HG03460 (cell line): ENCODE data around the gene IFIH1.

ENCODE experiments used
- ATAC-seq: cut with Tn5 transposase; IDR thresholded peaks from one replicate; pipeline ENCODE4 v1.9.1; 2021; ENCODE audit not compliant: unreplicated experiment

IFIH1 gene

GRCh38 chr2:162258686-162259085 is 59.8 kb downstream of the IFIH1 start:
- no peak for ATAC-seq

- ATAC-seq, result no peak
Measured at GRCh38 chr2:162258169-162258568, 60.3 kb downstream of the IFIH1 start.

- no peak for ATAC-seq
Measured at GRCh38 chr2:162257425-162257824, 61.1 kb downstream of the IFIH1 start.

GRCh38 chr2:162256591-162256991 is 61.9 kb downstream of the IFIH1 start:
- no peak for ATAC-seq

GRCh38 chr2:162254236-162254871 is 64.1 kb downstream of the IFIH1 start:
- no peak for ATAC-seq

- no peak for ATAC-seq
Measured at GRCh38 chr2:162253435-162253834, 65.0 kb downstream of the IFIH1 start.

GRCh38 chr2:162252153-162252552 is 66.3 kb downstream of the IFIH1 start:
- no peak for ATAC-seq

- ATAC-seq, result no peak
Measured at GRCh38 chr2:162245781-162246180, 72.7 kb downstream of the IFIH1 start.

GRCh38 chr2:162245061-162245460 is 73.4 kb downstream of the IFIH1 start:
- no peak for ATAC-seq

- no peak for ATAC-seq
Measured at GRCh38 chr2:162244541-162245031, 73.9 kb downstream of the IFIH1 start.

GRCh38 chr2:162243715-162244114 is 74.8 kb downstream of the IFIH1 start:
- no peak for ATAC-seq

GRCh38 chr2:162243294-162243693 is 75.2 kb downstream of the IFIH1 start, which contains the start of gene FAP:
Gene FAP, minus strand, starts transcription at chr2:162243445. Its CDS starts 118 bp downstream, at chr2:162243327.
- no peak for ATAC-seq

GRCh38 chr2:162242586-162243280 is 75.8 kb downstream of the IFIH1 start:
- ATAC-seq, result no peak

GRCh38 chr2:162241571-162241970 is 76.9 kb downstream of the IFIH1 start:
- ATAC-seq, result no peak

- no peak for ATAC-seq
Measured at GRCh38 chr2:162234620-162235462, 83.6 kb downstream of the IFIH1 start.

GRCh38 chr2:162233197-162233596 is 85.3 kb downstream of the IFIH1 start:
- no peak for ATAC-seq

GRCh38 chr2:162232671-162233070 is 85.8 kb downstream of the IFIH1 start:
- ATAC-seq, result no peak

- no peak for ATAC-seq
Measured at GRCh38 chr2:162232027-162232426, 86.5 kb downstream of the IFIH1 start.

- no peak for ATAC-seq
Measured at GRCh38 chr2:162230761-162231160, 87.7 kb downstream of the IFIH1 start.

GRCh38 chr2:162226836-162227235 is 91.6 kb downstream of the IFIH1 start:
- no peak for ATAC-seq

GRCh38 chr2:162221064-162221463 is 97.4 kb downstream of the IFIH1 start:
- peak; percentile 92 for ATAC-seq

GRCh38 chr2:162220368-162220767 is 98.1 kb downstream of the IFIH1 start:
- no peak for ATAC-seq
